Spleen (tissue), 7 donors: ENCODE results near the gene GLIS1.

Source experiments
- POLR2A ChIP-seq, 3 donors: fragments of 450-650 bp; IDR thresholded peaks; one replicate each; pipeline ENCODE4 v1.5.1; 2017; ENCODE audit warnings: antibody characterized with exemption in 3 of 3, mild to moderate bottlenecking in 1 of 3
- POLR2AphosphoS5 ChIP-seq, 3 donors: sonication (generic); formaldehyde crosslinking; IDR thresholded peaks; one replicate each; pipeline ENCODE4 v1.5.1; 2017; ENCODE audit warnings: antibody characterized with exemption in 3 of 3
- TF ChIP-seq, protein P1 (sequence below), 11 experiments: fragments of 200-600 bp in 7 of 11; fragments of 450-650 bp in 4 of 11; sonication (generic) in 4 of 11; IDR thresholded peaks in 8 of 11; conservative IDR thresholded peaks in 3 of 11; 1 replicate in 7 of 11; 2 replicates in 4 of 11; pipeline versions ENCODE4 v1.4.0 to v1.8.0; 2016 to 2021; ENCODE audit warnings: antibody characterized with exemption in 11 of 11, inconsistent platforms in 4 of 11, mild to moderate bottlenecking in 1 of 11
- donor health status: DM: no; HTN: no; CAD: no; lungs with moderate emphysema.
- donor health status: DM: no; HTN: no; CAD: no.
- donor health status: DM: no; HTN: no; CAD: no.

GRCh38 chr1:53485478-53486394, 253.2 kb downstream of the GLIS1 start:
- TF ChIP-seq, protein P1, sequence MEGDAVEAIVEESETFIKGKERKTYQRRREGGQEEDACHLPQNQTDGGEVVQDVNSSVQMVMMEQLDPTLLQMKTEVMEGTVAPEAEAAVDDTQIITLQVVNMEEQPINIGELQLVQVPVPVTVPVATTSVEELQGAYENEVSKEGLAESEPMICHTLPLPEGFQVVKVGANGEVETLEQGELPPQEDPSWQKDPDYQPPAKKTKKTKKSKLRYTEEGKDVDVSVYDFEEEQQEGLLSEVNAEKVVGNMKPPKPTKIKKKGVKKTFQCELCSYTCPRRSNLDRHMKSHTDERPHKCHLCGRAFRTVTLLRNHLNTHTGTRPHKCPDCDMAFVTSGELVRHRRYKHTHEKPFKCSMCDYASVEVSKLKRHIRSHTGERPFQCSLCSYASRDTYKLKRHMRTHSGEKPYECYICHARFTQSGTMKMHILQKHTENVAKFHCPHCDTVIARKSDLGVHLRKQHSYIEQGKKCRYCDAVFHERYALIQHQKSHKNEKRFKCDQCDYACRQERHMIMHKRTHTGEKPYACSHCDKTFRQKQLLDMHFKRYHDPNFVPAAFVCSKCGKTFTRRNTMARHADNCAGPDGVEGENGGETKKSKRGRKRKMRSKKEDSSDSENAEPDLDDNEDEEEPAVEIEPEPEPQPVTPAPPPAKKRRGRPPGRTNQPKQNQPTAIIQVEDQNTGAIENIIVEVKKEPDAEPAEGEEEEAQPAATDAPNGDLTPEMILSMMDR (IDR thresholded peaks at IDR 0.05 in 8 of 11, conservative IDR thresholded peaks at IDR 0.05 in 3 of 11) = peak; percentile 41 to 88 (median 73)
- TF ChIP-seq POLR2AphosphoS5 (IDR thresholded peaks at IDR 0.05) (no peak), POLR2A (IDR thresholded peaks at IDR 0.05) (no peak)
